Common myeloid progenitor, CD34-positive (primary cell): ENCODE measurements around the gene MCM10.

Experiments used
- CTCF ChIA-PET: fragments of 350-600 bp; sonication (Branson Sonifier 250); formaldehyde crosslinking; loops from one replicate; lab custom pipeline; 2021; ENCODE audit warnings: antibody characterized with exemption; lab: Charles Lee
- POLR2A ChIA-PET: fragments of 350-600 bp; sonication (Branson Sonifier 250); formaldehyde crosslinking; loops from one replicate; lab custom pipeline; 2021; ENCODE audit warnings: antibody characterized with exemption; lab: Charles Lee
- DNase-seq, 3 donors: peaks; one replicate each; pipeline versions ENCODE4 v3.0.0 to v3.0.0-alpha.2; 2013
- H3K27ac ChIP-seq, 2 experiments: 1 replicate in 1 of 2; 2 replicates in 1 of 2; pipeline ENCODE4 v1.7.0; 2013; ENCODE audit warnings: inconsistent platforms in 2 of 2, low read length in 2 of 2, mild to moderate bottlenecking in 2 of 2, low read depth in 1 of 2, moderate library complexity in 1 of 2; ENCODE audit not compliant: severe bottlenecking in 2 of 2, insufficient read depth in 1 of 2, poor library complexity in 1 of 2
- H3K27me3 ChIP-seq, 5 experiments: replicated peaks in 2 of 5; 1 replicate in 3 of 5; 2 replicates in 2 of 5; pipeline versions ENCODE4 v1.6.1 to v1.7.0; 2013; ENCODE audit warnings: low read length in 4 of 5, mild to moderate bottlenecking in 2 of 5, moderate library complexity in 2 of 5, inconsistent platforms in 1 of 5; ENCODE audit not compliant: insufficient read depth in 5 of 5, control insufficient read depth in 4 of 5
- H3K36me3 ChIP-seq, 4 experiments: 1 replicate in 2 of 4; 2 replicates in 2 of 4; pipeline versions ENCODE4 v1.6.1 to v1.7.0; 2013; ENCODE audit warnings: low read length in 3 of 4, control low read depth in 1 of 4, mild to moderate bottlenecking in 1 of 4; ENCODE audit not compliant: control insufficient read depth in 4 of 4, insufficient read depth in 4 of 4
- H3K4me1 ChIP-seq, 4 experiments: 1 replicate in 3 of 4; 2 replicates in 1 of 4; pipeline versions ENCODE4 v1.6.1 to v1.7.1; 2013; ENCODE audit warnings: low read length in 3 of 4, mild to moderate bottlenecking in 3 of 4, control low read depth in 1 of 4, inconsistent platforms in 1 of 4, moderate library complexity in 1 of 4; ENCODE audit not compliant: control insufficient read depth in 4 of 4, insufficient read depth in 4 of 4; ENCODE audit errors: control extremely low read depth in 1 of 4
- H3K4me3 ChIP-seq, 7 experiments: 1 replicate in 4 of 7; 2 replicates in 3 of 7; pipeline versions ENCODE4 v1.5.1 to v1.7.0; 2013; ENCODE audit warnings: mild to moderate bottlenecking in 7 of 7, low read length in 6 of 7, moderate library complexity in 6 of 7, inconsistent platforms in 2 of 7, low read depth in 2 of 7, control low read depth in 1 of 7; ENCODE audit not compliant: insufficient read depth in 4 of 7, control insufficient read depth in 1 of 7; ENCODE audit errors: extremely low read depth in 1 of 7
- H3K9me3 ChIP-seq, 5 experiments: 1 replicate in 4 of 5; 2 replicates in 1 of 5; pipeline versions ENCODE4 v1.6.1 to v1.7.1; 2013; ENCODE audit warnings: low read length in 4 of 5, mild to moderate bottlenecking in 2 of 5, inconsistent platforms in 1 of 5, low read depth in 1 of 5, moderate library complexity in 1 of 5; ENCODE audit not compliant: control insufficient read depth in 4 of 5, insufficient read depth in 2 of 5; ENCODE audit errors: control extremely low read depth in 1 of 5
- WGBS: methylation state at CpG from one replicate; pipeline ENCODE4 v1.1.5; 2013; ENCODE audit not compliant: insufficient coverage; 5-methylcytosine and 5-hydroxymethylcytosine counted together

Gene MCM10

DNA sequence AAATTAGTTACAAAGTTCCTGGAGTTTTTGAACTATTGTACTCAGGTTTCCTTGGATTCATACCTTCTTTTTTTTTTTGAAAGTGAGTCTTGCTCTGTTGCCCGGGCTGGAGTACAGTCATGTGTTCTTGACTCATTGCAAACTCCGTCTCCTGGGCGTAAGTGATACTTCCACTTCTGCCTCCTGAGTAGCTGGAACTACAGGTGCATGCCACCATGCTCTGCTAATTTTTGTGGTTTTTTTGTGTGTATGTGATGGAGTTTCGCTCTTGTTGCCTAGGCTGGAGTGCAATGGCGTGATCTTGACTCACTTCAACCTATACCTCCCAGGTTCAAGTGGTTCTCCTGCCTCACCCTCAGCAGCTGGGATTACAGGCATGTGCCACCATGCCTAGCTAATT, 22.3 kb downstream of the MCM10 start:
- DNase-seq: no peak
- Histone ChIP-seq H3K36me3 (peaks cover 4 to 76% (median 40%) of the 10 kb centered on the region in 4 experiments), H3K4me3 (no peak overlapping the region), H3K4me1 (no peaks in the 10 kb centered on the region), H3K27me3 (no peaks in the 10 kb centered on the region), H3K9me3 (peaks cover 0 to 5% (median 0%) of the 10 kb centered on the region in 5 experiments), H3K27ac (no peak overlapping the region)
- WGBS: 80% methylated on average over 1 of the region's 5 CpGs
- CTCF ChIA-PET: no interaction called here
- POLR2A ChIA-PET: no interaction called here

DNA sequence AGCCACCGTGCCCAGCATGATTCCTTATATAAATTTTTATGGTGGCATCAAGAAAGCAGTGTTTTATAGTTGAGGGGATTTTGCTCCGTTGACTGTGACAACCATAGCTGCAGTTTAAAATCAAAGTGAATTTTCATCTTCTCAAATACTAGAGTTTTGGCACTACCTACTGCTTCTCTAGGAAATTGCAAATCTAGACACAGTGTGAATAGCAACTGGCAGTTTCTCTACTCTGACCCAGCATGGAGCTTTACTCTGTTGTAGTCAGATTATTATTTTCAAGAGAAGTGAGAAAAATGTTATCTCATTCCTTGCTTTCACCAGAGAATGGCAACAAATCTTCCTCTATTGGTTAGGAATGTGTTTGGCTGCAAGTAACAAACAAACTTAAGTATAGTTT, 22.9 kb downstream of the MCM10 start:
- H3K27me3 ChIP-seq: no peaks in the 10 kb centered on the region
- peaks cover 8 to 79% (median 41%) of the 10 kb centered on the region in 4 experiments for H3K36me3 ChIP-seq
- DNase-seq: no peak
- no CpG with 5 or more reads among the region's 2 CpGs for WGBS
- ChIA-PET CTCF (interaction anchor here (1.2 to 1.8 kb wide), 2 partner anchors 8 to 15 kb away, joined by 3 to 6 read pairs; no protein-coding TSS in a partner anchor), POLR2A (no interaction called here)
- no peak overlapping the region for H3K27ac ChIP-seq
- no peak overlapping the region for H3K4me3 ChIP-seq
- no peaks in the 10 kb centered on the region for H3K4me1 ChIP-seq
- peaks cover 0 to 5% (median 0%) of the 10 kb centered on the region in 5 experiments for H3K9me3 ChIP-seq

DNA sequence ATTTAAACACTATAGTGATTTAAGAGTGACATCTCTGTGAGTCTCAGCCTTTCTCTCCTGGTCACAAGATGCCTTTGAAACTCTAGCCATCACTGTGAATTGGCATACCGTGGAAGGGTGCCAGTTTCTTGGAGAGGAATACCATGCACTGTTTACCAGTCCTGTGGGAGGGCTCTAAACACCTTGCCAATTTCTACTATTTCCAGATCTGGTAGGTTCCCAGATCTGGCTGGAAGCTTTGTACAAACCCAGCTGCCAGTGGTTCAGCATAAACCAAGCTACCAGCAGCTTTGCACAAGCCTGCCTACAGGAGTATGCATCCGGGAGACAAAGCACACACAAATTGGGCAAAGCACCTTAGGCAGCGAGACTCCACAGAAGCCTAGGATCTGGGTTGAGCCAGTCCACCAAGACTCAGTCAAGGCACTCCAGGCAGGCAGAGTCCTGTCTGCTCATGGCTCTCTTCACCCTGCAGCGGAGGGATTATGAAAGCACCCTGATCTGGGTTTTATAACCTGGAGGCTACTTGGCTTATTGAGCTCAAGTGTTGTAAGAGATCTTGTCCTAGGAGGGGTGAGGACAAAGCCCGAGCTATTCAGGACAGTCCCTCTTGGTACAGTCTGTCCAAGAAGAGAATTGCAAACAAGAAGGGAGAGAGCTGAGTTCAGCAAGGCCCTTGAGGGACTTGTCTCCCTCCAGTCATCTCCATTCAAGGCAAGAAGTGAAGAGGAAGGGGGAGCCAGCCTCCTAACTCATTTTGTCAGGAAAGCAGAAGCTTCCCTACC, 23.6 kb downstream of the MCM10 start:
- Histone ChIP-seq H3K4me1 (no peaks in the 10 kb centered on the region), H3K36me3 (peaks cover 8 to 79% (median 42%) of the 10 kb centered on the region in 4 experiments), H3K4me3 (no peak overlapping the region), H3K9me3 (peaks cover 0 to 5% (median 0%) of the 10 kb centered on the region in 5 experiments), H3K27ac (no peak overlapping the region), H3K27me3 (no peaks in the 10 kb centered on the region)
- no peak for DNase-seq
- ChIA-PET POLR2A (no interaction called here), CTCF (interaction anchor here (1.2 to 1.8 kb wide), 2 partner anchors 8 to 16 kb away, joined by 3 to 6 read pairs; no protein-coding TSS in a partner anchor)
- WGBS: 97% methylated on average over 4 of the region's 5 CpGs

DNA sequence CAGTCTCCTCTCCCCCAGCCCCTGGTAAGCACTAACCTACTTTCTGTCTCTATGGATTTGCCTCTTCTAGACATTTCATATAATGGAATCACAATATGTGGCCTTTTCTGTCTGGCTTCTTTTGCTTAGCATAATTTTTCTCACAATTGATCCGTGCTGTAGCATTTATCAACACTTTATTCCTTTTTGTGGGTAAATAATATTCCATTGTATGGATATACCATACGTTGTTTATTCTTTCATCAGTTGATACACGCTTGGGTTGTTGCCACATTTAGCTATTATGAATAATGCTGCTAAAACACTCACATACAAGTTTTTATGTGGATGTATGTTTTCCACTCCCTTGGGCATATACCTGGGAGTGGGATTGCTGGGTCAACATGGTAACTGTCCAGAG, 25.8 kb downstream of the MCM10 start:
- ChIA-PET CTCF (interaction anchor here (0.6 kb wide), 1 partner anchor 10 kb away, joined by 3 read pairs; no protein-coding TSS in a partner anchor), POLR2A (no interaction called here)
- no peak for DNase-seq
- no CpG with 5 or more reads among the region's 3 CpGs for WGBS
- H3K4me3 ChIP-seq: no peak overlapping the region
- H3K27ac ChIP-seq: no peak overlapping the region
- peaks cover 8 to 81% (median 42%) of the 10 kb centered on the region in 4 experiments for H3K36me3 ChIP-seq
- H3K4me1 ChIP-seq: no peaks in the 10 kb centered on the region
- H3K27me3 ChIP-seq: no peaks in the 10 kb centered on the region
- H3K9me3 ChIP-seq: peaks cover 0 to 5% (median 0%) of the 10 kb centered on the region in 5 experiments

DNA sequence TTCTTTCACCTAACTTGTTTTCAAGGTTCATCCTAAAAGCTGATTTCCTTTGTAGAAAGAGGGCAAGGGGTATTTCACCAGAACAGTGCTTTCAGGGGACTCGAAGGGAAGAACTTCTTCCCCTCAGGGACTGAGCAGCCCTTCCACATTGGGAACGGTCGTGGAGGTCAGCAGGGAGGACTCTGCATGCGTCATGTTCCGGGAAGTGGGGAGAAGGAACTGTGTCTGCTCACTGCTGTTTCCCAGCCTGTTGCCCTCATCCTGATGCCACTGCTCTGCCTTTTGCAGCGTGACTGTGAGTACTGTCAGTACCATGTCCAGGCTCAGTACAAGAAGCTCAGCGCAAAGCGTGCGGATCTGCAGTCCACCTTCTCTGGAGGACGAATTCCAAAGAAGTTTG, 27.2 kb downstream of the MCM10 start:
- no peak overlapping the region for H3K27ac ChIP-seq
- no peaks in the 10 kb centered on the region for H3K4me1 ChIP-seq
- H3K9me3 ChIP-seq: peaks cover 0 to 5% (median 0%) of the 10 kb centered on the region in 5 experiments
- ChIA-PET CTCF (interaction anchor here (1.5 kb wide), 1 partner anchor 14 kb away, joined by 5 read pairs; no protein-coding TSS in a partner anchor), POLR2A (no interaction called here)
- H3K27me3 ChIP-seq: no peaks in the 10 kb centered on the region
- no peak for DNase-seq
- WGBS: 97% methylated on average over 10 of the region's 10 CpGs
- peaks cover 10 to 83% (median 39%) of the 10 kb centered on the region in 4 experiments for H3K36me3 ChIP-seq
- H3K4me3 ChIP-seq: no peak overlapping the region

DNA sequence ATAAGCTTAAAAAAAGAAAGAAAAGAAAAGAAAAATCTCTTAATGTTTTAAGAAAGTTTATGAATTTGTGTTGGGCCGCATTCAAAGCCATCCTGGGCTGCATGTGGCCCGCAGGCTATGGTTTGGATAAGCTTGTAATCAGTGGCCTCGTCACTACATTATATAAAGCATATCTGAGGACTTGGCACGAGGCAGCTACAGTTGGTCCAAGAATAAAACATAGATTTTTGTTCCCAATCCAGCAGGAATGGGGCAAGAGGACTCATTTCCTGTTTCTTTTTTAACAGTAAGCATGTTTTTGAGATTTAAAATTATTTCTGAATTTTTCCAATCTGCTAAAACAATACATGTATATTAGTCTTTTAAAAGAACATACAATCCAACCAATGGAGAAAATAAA, 28.6 kb downstream of the MCM10 start:
- H3K36me3 ChIP-seq: peaks cover 13 to 86% (median 36%) of the 10 kb centered on the region in 4 experiments
- DNase-seq: no peak
- H3K9me3 ChIP-seq: peaks cover 0 to 5% (median 0%) of the 10 kb centered on the region in 5 experiments
- H3K27me3 ChIP-seq: no peaks in the 10 kb centered on the region
- no peaks in the 10 kb centered on the region for H3K4me1 ChIP-seq
- no peak overlapping the region for H3K27ac ChIP-seq
- 95% methylated on average over 3 of the region's 4 CpGs for WGBS
- H3K4me3 ChIP-seq: no peak overlapping the region
- ChIA-PET POLR2A (no interaction called here), CTCF (no interaction called here)

DNA sequence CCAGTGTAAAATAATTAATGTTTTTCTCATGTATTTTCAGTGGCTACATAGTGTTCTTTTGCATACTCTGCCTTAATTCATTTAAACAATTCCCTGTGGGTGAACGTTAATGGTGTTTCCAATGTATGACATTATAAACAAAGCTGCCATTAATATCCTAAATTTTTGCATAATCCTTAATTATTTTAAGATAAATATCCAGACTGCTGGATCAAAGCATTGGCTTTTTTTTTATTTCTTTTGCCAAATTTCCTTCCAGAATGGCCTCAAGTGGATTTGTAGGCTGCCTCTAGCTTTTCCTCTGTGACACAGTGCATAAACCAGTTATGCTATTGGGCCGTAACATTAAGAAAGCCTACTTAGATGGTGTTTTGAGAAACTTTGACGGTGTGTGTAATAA, 29.5 kb downstream of the MCM10 start:
- H3K27ac ChIP-seq: no peak overlapping the region
- ChIA-PET POLR2A (no interaction called here), CTCF (interaction anchor here (1.3 kb wide), 1 partner anchor 15 kb away, joined by 3 read pairs; no protein-coding TSS in a partner anchor)
- H3K4me3 ChIP-seq: no peak overlapping the region
- H3K4me1 ChIP-seq: no peaks in the 10 kb centered on the region
- H3K27me3 ChIP-seq: no peaks in the 10 kb centered on the region
- H3K36me3 ChIP-seq: peaks cover 14 to 82% (median 34%) of the 10 kb centered on the region in 4 experiments
- H3K9me3 ChIP-seq: peaks cover 0 to 5% (median 0%) of the 10 kb centered on the region in 5 experiments
- no peak for DNase-seq
- WGBS: no CpG with 5 or more reads among the region's 3 CpGs
